ENCODE measurements around the gene IL10RB.

IL10RB gene

GRCh38 chr21:33293811-33294216 lies 27.6 kb downstream of the IL10RB start:
- DNase-seq (ENCODE audit: low spot score) = no peak
- TF ChIP-seq, protein P1, sequence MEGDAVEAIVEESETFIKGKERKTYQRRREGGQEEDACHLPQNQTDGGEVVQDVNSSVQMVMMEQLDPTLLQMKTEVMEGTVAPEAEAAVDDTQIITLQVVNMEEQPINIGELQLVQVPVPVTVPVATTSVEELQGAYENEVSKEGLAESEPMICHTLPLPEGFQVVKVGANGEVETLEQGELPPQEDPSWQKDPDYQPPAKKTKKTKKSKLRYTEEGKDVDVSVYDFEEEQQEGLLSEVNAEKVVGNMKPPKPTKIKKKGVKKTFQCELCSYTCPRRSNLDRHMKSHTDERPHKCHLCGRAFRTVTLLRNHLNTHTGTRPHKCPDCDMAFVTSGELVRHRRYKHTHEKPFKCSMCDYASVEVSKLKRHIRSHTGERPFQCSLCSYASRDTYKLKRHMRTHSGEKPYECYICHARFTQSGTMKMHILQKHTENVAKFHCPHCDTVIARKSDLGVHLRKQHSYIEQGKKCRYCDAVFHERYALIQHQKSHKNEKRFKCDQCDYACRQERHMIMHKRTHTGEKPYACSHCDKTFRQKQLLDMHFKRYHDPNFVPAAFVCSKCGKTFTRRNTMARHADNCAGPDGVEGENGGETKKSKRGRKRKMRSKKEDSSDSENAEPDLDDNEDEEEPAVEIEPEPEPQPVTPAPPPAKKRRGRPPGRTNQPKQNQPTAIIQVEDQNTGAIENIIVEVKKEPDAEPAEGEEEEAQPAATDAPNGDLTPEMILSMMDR (IDR thresholded peaks at IDR 0.05; ENCODE audit: extremely low read depth, insufficient read depth, missing control alignments) = no peak
- in situ Hi-C loops (cut with MboI; ENCODE audit: low pct_unique_long_range_greater_than_20kb, low sequenced_read_pairs, unreplicated experiment) = no loop called here

DNA sequence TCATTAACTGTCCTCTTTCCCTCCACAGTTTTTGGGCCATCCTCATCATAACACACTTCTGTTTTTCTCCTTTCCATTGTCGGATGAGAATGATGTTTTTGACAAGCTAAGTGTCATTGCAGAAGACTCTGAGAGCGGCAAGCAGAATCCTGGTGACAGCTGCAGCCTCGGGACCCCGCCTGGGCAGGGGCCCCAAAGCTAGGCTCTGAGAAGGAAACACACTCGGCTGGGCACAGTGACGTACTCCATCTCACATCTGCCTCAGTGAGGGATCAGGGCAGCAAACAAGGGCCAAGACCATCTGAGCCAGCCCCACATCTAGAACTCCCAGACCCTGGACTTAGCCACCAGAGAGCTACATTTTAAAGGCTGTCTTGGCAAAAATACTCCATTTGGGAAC lies 30.0 kb downstream of the IL10RB start:
- in situ Hi-C loops (cut with MboI; ENCODE audit: low pct_unique_long_range_greater_than_20kb, low sequenced_read_pairs, unreplicated experiment) = no loop called here
- TF ChIP-seq, protein P1 (IDR thresholded peaks at IDR 0.05; ENCODE audit: extremely low read depth, insufficient read depth, missing control alignments) = no peak
- DNase-seq (ENCODE audit: low spot score) = peak; percentile 28

DNA sequence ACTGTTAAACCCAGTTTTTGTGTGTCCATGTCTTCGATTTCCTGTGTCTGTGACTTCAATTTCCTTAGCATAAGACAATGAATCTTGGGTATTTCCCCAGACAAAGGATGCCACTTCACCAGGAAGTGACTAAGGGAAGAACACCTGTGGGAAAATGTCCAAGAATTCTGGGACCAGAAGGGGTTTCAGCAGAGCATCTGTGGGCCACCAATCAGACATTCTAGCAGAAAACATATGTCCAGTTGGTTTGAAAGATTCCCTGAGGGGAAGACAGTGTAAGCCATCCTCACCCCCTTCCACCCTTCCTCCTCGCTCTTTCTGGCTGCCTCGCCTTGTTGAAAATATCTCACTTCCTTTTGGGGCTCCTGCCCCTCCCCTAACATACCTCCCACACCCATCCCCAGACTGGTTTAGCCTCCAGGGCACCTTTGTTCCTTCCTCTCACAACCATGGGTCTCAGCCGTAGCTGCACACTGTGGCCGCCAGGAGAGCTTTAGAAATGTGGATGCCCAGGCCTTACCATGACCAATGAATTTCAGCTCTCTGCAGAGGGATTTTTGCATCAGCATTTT lies 33.1 kb downstream of the IL10RB start:
- in situ Hi-C loops (cut with MboI; ENCODE audit: low pct_unique_long_range_greater_than_20kb, low sequenced_read_pairs, unreplicated experiment) = no loop called here
- DNase-seq (ENCODE audit: low spot score) = peak; percentile 37
- TF ChIP-seq, protein P1 (IDR thresholded peaks at IDR 0.05; ENCODE audit: extremely low read depth, insufficient read depth, missing control alignments) = peak; percentile 4

DNA sequence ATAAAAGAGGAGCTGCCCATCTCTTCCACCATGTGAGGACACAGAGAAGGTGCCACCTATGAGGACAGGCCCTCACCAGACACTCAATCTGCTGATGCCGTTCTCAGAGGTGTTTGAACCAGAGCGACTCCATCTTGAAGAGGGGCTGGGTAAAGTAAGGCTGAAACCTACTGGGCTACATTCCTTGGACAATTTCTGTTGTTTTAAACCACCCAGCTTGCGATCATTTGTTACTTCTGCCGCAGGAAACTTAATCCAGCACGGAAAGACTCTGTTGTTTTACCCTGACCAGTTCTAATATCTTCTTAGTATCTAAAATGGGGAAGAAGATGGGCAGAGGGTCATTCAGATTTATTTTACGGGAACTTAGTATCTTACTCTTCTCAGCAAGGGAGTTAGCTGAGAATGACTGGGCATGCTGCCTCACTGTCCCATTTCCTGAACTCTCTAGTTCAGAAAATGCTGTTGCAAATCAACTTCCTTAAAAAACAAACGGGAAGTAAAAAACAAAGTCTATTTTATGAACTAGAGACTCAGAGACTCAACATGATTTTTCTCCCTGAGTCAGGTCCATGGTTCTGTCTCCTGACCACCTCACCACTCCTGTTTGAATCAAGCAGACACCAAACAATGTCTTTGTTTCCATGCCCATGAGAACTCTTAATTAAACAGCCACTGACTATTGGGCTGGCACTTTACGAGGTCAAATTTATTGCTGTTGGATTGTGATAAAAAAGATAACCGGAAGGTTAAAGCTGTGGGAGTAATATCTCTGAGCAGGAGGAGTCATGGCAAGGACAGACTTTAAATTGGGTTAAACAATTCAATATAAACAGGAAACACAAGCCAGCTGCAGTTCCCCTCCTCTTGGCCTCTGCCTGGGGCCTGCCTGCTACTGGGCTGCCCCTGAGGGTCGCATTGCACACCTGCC lies 34.8 kb downstream of the IL10RB start:
- DNase-seq (ENCODE audit: low spot score) = no peak
- in situ Hi-C loops (cut with MboI; ENCODE audit: low pct_unique_long_range_greater_than_20kb, low sequenced_read_pairs, unreplicated experiment) = no loop called here
- TF ChIP-seq, protein P1 (IDR thresholded peaks at IDR 0.05; ENCODE audit: extremely low read depth, insufficient read depth, missing control alignments) = no peak

DNA sequence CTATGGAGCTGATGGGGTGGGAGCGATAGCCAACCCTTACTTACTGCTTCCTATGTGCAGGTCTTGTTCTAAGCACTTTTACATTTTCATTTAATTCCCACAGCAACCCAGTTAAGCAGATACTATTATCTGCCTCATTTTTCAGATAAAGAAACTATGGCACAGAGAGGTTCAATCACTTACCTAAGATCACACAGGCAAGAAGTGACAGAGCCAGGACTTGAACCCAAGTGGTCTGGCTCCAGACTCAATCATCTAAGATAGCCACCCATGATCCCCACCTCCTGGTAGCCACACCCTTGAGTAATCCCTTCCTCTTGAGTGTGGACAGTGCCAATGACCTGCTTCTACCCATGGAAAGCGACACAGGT lies 35.5 kb downstream of the IL10RB start:
- DNase-seq (ENCODE audit: low spot score) = no peak
- TF ChIP-seq, protein P1 (IDR thresholded peaks at IDR 0.05; ENCODE audit: extremely low read depth, insufficient read depth, missing control alignments) = no peak
- in situ Hi-C loops (cut with MboI; ENCODE audit: low pct_unique_long_range_greater_than_20kb, low sequenced_read_pairs, unreplicated experiment) = no loop called here

- DNase-seq (ENCODE audit: low spot score) = no peak
- TF ChIP-seq, protein P1 (IDR thresholded peaks at IDR 0.05; ENCODE audit: extremely low read depth, insufficient read depth, missing control alignments) = no peak
- in situ Hi-C loops (cut with MboI; ENCODE audit: low pct_unique_long_range_greater_than_20kb, low sequenced_read_pairs, unreplicated experiment) = no loop called here
Measured at GRCh38 chr21:33302055-33302454, 35.9 kb downstream of the IL10RB start.
